Hepatic stellate cell (primary cell): ENCODE results near the gene LRPPRC.
"Not testable (repeated sequence)": the region's sequence is repeated elsewhere in the genome, so short reads cannot be mapped to it uniquely, and the experiment has no call there.

ENCODE experiments used
- DNase-seq: peaks from one replicate; pipeline ENCODE4 v3.0.0; 2011; ENCODE audit warnings: low spot score

Gene LRPPRC

GRCh38 chr2:43977677-43978375 is 18.0 kb downstream of the LRPPRC start:
- DNase-seq: no peak

DNA sequence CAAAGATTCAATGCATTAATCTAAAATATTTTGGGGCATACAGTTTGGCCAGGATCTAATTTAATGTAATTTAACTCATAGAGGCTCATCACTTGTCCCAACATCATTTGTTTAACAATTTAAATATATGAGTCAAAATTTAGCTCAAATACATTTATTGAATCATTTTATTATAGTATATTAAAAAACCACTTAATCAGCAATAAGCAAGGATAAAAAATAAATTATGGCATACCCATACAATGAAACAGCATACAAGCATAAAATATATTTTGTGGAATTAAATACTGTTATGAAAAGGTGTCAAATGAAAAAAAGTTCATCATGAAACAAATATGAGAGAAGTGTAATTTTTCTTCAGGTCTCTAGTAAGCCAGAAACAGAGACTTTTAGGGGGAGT is 34.9 kb downstream of the LRPPRC start:
- no peak for DNase-seq

- no peak for DNase-seq
Measured at GRCh38 chr2:43958397-43959275, 37.2 kb downstream of the LRPPRC start.

DNA sequence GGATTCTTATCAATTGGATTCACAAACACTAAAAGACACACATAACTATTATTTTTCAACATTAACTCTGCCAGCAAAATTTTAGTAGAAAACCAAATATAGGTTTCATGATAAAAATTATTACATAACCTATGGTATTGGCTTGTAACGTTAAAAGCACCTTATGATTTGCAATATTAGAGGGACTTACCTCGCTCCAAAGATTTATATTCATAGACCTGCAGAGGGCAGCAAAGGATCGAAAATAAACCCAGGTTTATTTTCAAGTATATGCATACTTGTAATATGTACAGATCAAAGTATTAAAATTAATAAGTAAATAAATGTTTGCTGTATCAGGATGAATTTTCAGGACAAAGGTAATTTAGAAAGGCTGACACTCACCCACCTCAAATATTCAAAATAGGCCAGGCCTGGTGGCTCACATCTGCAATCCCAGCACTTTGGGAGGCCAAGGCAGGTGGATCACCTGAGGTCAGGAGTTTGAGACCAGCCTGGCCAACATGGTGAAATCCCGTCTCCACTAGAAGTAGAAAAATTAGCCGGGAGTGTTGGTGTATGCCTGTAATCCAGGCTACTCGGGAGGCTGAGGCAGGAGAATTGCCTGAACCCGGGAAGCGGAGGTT is 45.3 kb downstream of the LRPPRC start:
- peak; percentile 4 for DNase-seq

- DNase-seq: no peak
Measured at GRCh38 chr2:43948370-43948769, 47.4 kb downstream of the LRPPRC start.

- no peak for DNase-seq
Measured at GRCh38 chr2:43946685-43947084, 49.1 kb downstream of the LRPPRC start.

GRCh38 chr2:43945439-43945838 is 50.4 kb downstream of the LRPPRC start:
- no peak for DNase-seq

DNA sequence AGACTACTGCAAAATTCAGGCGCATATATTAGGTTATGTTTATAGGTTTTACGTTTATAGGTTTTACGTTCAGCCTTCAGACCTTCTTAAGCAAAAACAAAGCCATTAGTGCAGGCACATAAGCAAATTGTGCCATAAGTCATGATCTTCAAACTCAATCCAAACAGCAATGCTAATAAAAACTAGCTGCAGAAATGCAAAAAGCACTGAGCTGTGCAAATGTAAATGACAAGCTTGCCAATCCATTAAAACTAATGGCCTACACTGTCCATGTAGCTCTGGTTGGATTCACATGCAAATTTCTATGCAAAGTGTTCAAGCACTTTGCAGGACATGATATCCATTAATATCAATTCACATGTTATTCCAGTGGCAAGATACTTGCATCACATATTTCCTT is 50.9 kb downstream of the LRPPRC start:
- DNase-seq: no peak

DNA sequence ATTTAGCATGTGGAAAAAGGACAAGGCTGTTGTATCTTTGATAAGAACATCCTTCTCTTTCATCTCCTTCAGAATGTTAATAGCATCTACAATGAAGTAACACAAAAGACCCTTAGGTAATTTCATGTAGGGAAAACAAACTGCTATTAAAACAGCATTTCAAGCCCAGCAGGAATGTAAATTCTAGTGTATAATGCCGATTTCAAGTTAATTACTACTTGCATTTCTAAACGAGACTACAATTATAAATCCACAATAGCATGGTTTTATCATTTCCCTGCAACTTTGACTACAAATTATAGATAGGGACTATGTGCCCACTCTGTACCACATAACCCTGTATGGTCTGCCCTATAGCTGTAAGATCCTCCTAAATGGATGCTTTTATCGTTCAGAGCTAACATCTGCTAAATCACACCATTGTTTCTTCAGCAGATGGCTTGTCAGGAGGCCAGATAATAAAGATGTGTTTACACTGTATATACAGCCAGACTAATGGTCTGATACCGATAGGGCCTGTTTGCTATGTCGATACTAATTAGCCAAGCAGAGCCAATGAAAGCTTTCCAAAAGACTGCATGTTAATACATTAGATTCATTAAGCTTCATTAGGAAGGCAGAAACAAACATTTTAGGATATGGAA is 51.9 kb downstream of the LRPPRC start:
- DNase-seq: no peak

- DNase-seq: no peak
Measured at GRCh38 chr2:43943323-43943722, 52.5 kb downstream of the LRPPRC start.

- no peak for DNase-seq
Measured at GRCh38 chr2:43942881-43943280, 52.9 kb downstream of the LRPPRC start.

DNA sequence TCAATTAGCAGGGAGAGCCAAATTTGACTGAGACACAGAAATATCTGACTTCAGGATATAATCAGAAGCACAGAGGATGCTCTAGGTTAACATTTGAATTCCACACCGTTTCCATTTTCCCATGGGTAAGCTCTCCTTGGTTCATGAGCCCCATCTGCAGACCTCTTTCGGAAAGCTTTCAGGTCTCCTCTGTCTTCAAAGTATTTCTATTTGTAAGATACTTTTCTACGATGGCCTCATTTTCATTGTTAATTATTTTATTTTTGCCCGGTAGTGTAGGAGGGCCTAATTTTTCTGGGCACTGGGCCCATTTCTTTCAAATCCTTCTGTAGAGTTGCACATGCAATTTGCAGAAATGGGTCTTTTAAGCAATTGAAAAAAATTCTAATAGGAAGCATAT is 53.8 kb downstream of the LRPPRC start:
- DNase-seq: no peak

- no peak for DNase-seq
Measured at GRCh38 chr2:43941359-43941758, 54.4 kb downstream of the LRPPRC start.

DNA sequence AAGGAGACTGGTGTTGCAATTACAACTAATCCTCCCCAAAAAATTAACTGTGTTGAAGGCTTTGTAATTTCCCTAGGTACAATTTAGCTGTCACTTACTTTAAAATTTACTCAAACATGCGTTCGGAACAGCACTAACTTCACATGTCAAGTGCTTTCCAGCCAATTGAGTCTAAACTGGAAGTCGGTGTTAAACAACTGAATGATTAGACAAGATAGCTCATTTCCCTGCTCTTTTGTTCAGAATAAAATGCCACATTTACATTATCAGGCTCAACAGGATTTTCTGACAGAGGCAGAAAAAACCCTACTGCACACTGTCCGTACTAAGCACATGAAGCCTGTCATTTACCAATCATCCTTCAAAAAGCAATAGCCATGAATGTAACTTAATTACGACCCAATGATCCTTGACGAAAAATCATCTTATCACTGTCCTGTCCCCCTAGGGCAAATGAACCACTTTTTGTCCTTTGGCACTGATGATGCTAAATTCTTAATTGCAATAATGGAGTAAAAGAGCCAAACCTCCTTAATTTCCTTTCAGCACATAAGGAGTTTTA is 56.0 kb downstream of the LRPPRC start:
- no peak for DNase-seq

GRCh38 chr2:43937269-43937820 is 58.4 kb downstream of the LRPPRC start:
- DNase-seq: no peak

GRCh38 chr2:43934567-43934966 is 61.2 kb downstream of the LRPPRC start:
- no peak for DNase-seq

GRCh38 chr2:43931293-43931692 is 64.5 kb downstream of the LRPPRC start:
- no peak for DNase-seq

DNA sequence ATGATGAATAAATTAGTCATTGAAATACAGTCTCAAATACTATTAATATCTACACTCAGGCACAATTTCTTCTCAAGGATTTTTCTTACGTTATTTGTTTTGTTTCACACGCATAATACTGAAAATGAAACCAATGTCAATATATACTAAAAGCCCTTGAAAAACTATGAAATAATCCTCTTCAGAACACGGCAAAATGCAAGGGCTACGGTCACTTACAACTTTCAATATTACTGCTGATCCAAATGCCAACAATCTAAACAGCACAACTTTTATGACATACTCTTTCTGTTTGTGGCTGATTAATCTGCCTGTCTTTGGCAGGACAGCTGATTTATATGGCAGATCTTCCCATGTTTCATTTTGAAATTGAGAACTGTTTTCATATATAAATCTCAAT is 68.3 kb downstream of the LRPPRC start:
- DNase-seq: no peak

GRCh38 chr2:43925431-43925830 is 70.4 kb downstream of the LRPPRC start:
- no peak for DNase-seq

DNA sequence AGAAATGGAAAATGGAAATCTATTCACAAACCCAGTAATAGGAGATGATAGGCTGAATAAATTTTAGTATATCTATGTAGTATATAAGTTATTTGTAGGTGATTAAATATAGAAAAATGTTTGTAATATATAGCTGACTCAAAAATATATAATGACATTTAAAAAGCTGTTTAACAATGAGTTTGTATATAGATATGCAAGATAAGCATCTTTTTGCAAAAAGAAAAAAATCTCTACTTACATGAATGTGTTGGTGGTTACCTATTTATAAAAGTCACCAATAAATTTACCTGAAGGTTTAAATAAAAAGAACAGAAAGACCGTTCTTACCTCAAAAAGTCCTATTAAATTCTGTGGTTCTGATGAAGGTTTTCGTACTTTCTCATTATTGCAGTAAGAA is 71.3 kb downstream of the LRPPRC start:
- DNase-seq: no peak

DNA sequence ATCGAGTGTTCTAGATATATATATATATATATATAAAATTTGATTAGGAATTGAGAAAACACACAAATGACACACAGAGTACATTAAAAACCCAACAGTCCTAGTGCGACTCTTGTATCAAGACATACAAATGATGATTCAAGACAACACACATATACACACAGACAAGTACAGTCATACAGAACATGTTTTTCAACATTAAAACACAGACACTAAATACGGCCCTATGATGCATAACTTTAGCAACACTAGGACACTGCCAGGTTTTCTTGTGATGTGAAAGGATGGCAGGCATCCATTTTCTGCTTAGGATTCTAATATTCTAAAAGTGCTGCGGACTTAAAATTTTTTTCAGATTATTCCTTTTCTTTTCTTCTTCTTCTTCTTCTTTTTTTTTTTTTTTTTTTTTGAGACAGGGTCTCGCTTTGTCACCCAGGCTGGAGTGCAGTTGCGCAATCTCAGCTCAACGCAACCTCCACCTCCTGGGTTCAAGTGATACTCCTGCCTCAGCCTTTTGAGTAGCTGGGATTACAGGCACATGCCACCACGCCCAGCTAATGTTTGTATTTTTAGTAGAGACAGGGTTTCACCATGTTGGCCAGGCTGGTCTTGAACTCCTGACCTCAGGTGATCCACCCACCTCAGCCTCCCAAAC is 84.5 kb downstream of the LRPPRC start:
- not testable (repeated sequence) for DNase-seq
